Osteocyte (in vitro differentiated cells): ENCODE results near the gene PARS2. TPM values are rescaled to one million over a fixed set of nuclear protein-coding genes. Genes with fewer than 3 reads are reported as not detected.

Source experiments
- DNase-seq: peaks from one replicate; pipeline ENCODE4 v3.0.0; 2021; ENCODE audit warnings: mixed read lengths; ENCODE audit not compliant: unreplicated experiment; ENCODE audit errors: extremely low spot score
- H3K27ac Mint-ChIP-seq: one replicate; pipeline ENCODE4 v1.8.0; 2021; ENCODE audit warnings: mild to moderate bottlenecking, mixed read lengths; ENCODE audit not compliant: unreplicated experiment
- H3K27me3 Mint-ChIP-seq: one replicate; pipeline ENCODE4 v1.8.0; 2021; ENCODE audit warnings: mixed read lengths; ENCODE audit not compliant: unreplicated experiment
- H3K36me3 Mint-ChIP-seq: one replicate; pipeline ENCODE4 v1.8.0; 2021; ENCODE audit warnings: mixed read lengths; ENCODE audit not compliant: unreplicated experiment
- H3K4me1 Mint-ChIP-seq: one replicate; pipeline ENCODE4 v1.8.0; 2021; ENCODE audit warnings: mixed read lengths; ENCODE audit not compliant: unreplicated experiment
- H3K4me3 Mint-ChIP-seq: one replicate; pipeline ENCODE4 v1.8.0; 2021; ENCODE audit warnings: mild to moderate bottlenecking, moderate library complexity, mixed read lengths; ENCODE audit not compliant: unreplicated experiment
- H3K9me3 Mint-ChIP-seq: one replicate; pipeline ENCODE4 v1.8.0; 2021; ENCODE audit warnings: mixed read lengths; ENCODE audit not compliant: unreplicated experiment
- CTCF ChIP-seq: fragments of 200-600 bp; sonication (generic); IDR thresholded peaks from 2 replicates; pipeline ENCODE4 v1.5.0; 2021; ENCODE audit warnings: antibody characterized with exemption, mild to moderate bottlenecking, moderate library complexity
- total RNA-seq: library from RNA; stranded (reverse); gene quantifications from 2 replicates; pipeline ENCODE4 v1.2.1, GENCODE V29; 2021

Gene PARS2
- total RNA-seq, 1 donor from 2014 or later, result 4.4 TPM

- Mint-ChIP-seq H3K9me3 (no peaks in the 10 kb centered on the region), H3K4me3 (no peak overlapping the region), H3K27ac (no peak overlapping the region), H3K4me1 (no peaks in the 10 kb centered on the region), H3K27me3 (peaks cover 29% of the 10 kb centered on the region), H3K36me3 (no peaks in the 10 kb centered on the region)
- DNase-seq, result no peak
- TF ChIP-seq CTCF, result no peak
Observed at GRCh38 chr1:54794451-54795355, 30.4 kb upstream of the PARS2 start.

DNA sequence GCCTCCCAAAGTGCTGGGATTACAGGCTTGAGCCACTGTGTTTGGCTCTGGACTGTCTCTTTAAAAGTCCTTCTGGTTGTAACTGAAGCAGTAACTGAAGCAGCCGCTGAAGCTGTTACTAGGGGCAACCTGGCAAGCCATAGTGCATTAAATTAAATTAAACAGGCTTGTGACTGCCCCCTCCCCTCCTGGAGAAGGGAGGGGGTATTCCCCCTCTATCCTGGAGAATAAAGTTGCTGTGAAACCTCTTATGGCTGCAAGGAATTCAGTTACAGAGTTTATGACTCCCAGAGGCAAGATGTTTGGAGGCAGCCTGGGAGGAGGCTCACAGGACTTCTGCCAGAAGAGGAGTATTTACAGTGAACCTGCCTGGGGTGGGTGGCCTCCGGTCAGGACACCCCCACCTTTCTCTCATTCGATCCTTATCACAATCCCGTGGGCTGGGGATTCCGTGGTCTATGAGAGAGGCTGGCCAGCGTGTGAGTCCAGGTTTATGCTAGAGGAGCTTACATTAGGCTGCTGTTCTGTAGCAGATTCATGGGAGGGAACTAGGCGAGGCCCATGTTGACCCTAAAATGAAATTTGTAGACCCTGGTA lies 28.5 kb upstream of the PARS2 start:
- no peak for DNase-seq
- no peaks in the 10 kb centered on the region for H3K36me3 Mint-ChIP-seq

DNA sequence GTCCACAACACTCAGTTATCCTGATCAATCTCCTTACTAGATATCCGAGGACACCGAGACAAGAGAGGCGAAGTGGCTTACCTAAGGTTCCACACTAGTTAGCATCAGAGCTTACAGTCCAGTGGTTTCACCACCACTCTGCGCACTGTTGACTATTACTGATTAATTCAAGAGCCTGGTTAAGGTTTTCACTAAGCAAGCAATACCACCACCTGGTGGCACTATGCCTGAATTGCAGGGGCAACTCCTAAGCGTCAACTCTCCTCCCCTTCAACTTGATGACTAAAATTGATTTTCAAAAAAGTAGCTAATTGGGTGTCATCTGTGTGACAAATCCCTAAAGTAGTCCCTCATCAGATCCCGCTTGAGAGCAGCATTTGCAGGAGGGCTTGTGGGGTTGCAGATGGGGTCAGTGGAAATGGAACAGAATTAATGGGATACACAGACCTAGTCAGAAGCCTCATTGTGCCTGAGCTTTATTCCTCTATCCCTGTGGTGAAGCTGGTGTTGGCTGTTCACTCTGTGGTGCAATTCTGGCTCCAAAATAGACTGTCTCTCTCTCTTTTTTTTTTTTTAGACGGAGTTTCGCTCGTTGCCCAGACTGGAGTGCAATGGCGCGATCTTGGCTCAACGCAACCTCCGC lies 27.7 kb upstream of the PARS2 start:
- Mint-ChIP-seq H3K36me3 (no peaks in the 10 kb centered on the region), H3K27ac (no peak overlapping the region), H3K27me3 (peaks cover 25% of the 10 kb centered on the region), H3K9me3 (no peaks in the 10 kb centered on the region), H3K4me1 (no peaks in the 10 kb centered on the region), H3K4me3 (no peak overlapping the region)
- DNase-seq, result no peak
- peak; percentile 50 for TF ChIP-seq CTCF

More for the DNA sequence above, 28.5 kb upstream of the PARS2 start:
- Mint-ChIP-seq H3K27ac (no peak overlapping the region), H3K9me3 (no peaks in the 10 kb centered on the region), H3K4me3 (no peak overlapping the region), H3K4me1 (no peaks in the 10 kb centered on the region), H3K27me3 (peaks cover 25% of the 10 kb centered on the region)
- TF ChIP-seq CTCF, result no peak

DNA sequence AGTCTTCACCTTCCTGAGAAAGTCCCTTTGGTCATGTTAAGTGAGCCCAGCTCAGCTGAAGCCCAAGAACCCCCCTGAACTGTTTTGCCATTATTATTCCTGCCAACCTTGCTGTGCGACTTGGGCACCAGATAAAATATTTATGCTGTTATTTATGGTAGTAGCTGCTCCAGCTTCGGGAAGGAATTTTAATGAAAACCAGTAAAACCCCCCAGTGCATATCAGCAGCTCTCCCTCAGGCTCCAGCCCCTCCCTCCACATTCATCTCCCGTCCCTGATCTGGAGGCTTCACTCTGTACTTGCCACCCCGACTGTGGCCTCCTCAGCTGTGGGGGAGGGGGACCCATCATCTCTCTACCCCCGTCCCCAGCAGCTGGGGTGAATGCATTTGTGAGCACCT lies 24.1 kb upstream of the PARS2 start:
- Mint-ChIP-seq H3K27me3 (peaks cover 26% of the 10 kb centered on the region), H3K9me3 (no peaks in the 10 kb centered on the region), H3K4me1 (no peaks in the 10 kb centered on the region), H3K4me3 (no peak overlapping the region), H3K36me3 (no peaks in the 10 kb centered on the region), H3K27ac (no peak overlapping the region)
- TF ChIP-seq CTCF, result no peak
- DNase-seq, result no peak

- peaks cover 31% of the 10 kb centered on the region for H3K27me3 Mint-ChIP-seq
- H3K27ac Mint-ChIP-seq, result no peak overlapping the region
- no peak for TF ChIP-seq CTCF
- H3K36me3 Mint-ChIP-seq, result no peaks in the 10 kb centered on the region
- no peaks in the 10 kb centered on the region for H3K9me3 Mint-ChIP-seq
- no peaks in the 10 kb centered on the region for H3K4me1 Mint-ChIP-seq
- no peak overlapping the region for H3K4me3 Mint-ChIP-seq
- no peak for DNase-seq
Observed at GRCh38 chr1:54787604-54788003, 23.3 kb upstream of the PARS2 start.
